ENCODE data around the gene CLIC5. TPM values are rescaled to one million over a fixed set of nuclear protein-coding genes. Genes with fewer than 3 reads are reported as not detected.

The CLIC5 gene
- total RNA-seq: 1 to 10 TPM in 8 of 9 donors, under 1 TPM in 1; 0.94 to 5.6 (median 2.0) TPM
- polyA plus RNA-seq: 1 to 10 TPM; 1.2 to 1.8 (median 1.3) TPM
- long read RNA-seq, donor 1: 0 reads
- long read RNA-seq, donor 2: 0 reads
- long read RNA-seq, donor 3: 0 reads
- long read RNA-seq, donor 4: 0 reads
- long read RNA-seq, donor 5: 0 reads
- long read RNA-seq, donor 6: 0 reads
- long read RNA-seq, donor 7: 0 reads
- long read RNA-seq, donor 8: 0 reads
- long read RNA-seq, donor 9: 0 reads
- long read RNA-seq, donor 10: 0 reads

GRCh38 chr6:46015119-46015968, at the start of gene CLIC5:
Gene CLIC5, minus strand, starts transcription at chr6:46015860. Its CDS starts 318 bp downstream, at chr6:46015542.
- H3K4me3 ChIP-seq: peak within 1 kb of the TSS in 2 of 4 donors; percentile 2 to 62
- WGBS, 4 donors: 1 to 2% (median 1%) methylated on average over 19 to 82 of the region's 82 CpGs
- H3K36me3 ChIP-seq (replicated peaks in 1 of 2): no peaks in the 10 kb centered on the region
- intact Hi-C loops (cut with DNase I): no loop called here
- TF ChIP-seq CTCF (IDR thresholded peaks at IDR 0.05) (no peak), POLR2A (IDR thresholded peaks at IDR 0.05) (no peak)
- peak in 6 of 7 donors; percentile 14 to 30 (median 23) for DNase-seq
- peak within 1 kb of the TSS in 1 of 5 donors; percentile 29 for H3K27ac ChIP-seq
- H3K9me3 ChIP-seq (replicated peaks in 1 of 3): no peaks in the 10 kb centered on the region
- peaks cover 9% of the 10 kb centered on the region for H3K27me3 ChIP-seq
- peaks cover 13 to 19% of the 10 kb centered on the region in 2 donors for H3K4me1 ChIP-seq (replicated peaks in 1 of 2)

GRCh38 chr6:46062991-46063390, 47.3 kb upstream of the CLIC5 start:
- Histone ChIP-seq H3K27me3 (no peaks in the 10 kb centered on the region), H3K4me1 (replicated peaks in 1 of 2) (no peaks in the 10 kb centered on the region), H3K27ac (peak overlapping the region in 1 of 5 donors; percentile 64), H3K4me3 (no peak overlapping the region), H3K9me3 (replicated peaks in 1 of 3) (no peaks in the 10 kb centered on the region), H3K36me3 (replicated peaks in 1 of 2) (no peaks in the 10 kb centered on the region)
- intact Hi-C loops (cut with DNase I): no loop called here
- DNase-seq: no peak
- TF ChIP-seq CTCF (IDR thresholded peaks at IDR 0.05) (no peak), POLR2A (IDR thresholded peaks at IDR 0.05) (no peak)

GRCh38 chr6:46062312-46062711, 46.7 kb upstream of the CLIC5 start:
- no peak for TF ChIP-seq CTCF (IDR thresholded peaks at IDR 0.05)
- TF ChIP-seq POLR2A (IDR thresholded peaks at IDR 0.05): no peak
- WGBS, 4 donors: 18 to 40% (median 31%) methylated on average over 2 of the region's 2 CpGs
- Histone ChIP-seq H3K27ac (peak overlapping the region in 2 of 5 donors; percentile 43 to 64), H3K27me3 (no peaks in the 10 kb centered on the region), H3K4me1 (replicated peaks in 1 of 2) (no peaks in the 10 kb centered on the region), H3K4me3 (no peak overlapping the region), H3K36me3 (replicated peaks in 1 of 2) (no peaks in the 10 kb centered on the region), H3K9me3 (replicated peaks in 1 of 3) (no peaks in the 10 kb centered on the region)
- DNase-seq: peak in 3 of 7 donors; percentile 8 to 52 (median 44)
- intact Hi-C loops (cut with DNase I): no loop called here

- TF ChIP-seq POLR2A (IDR thresholded peaks at IDR 0.05) (no peak), CTCF (IDR thresholded peaks at IDR 0.05) (no peak)
- Histone ChIP-seq H3K4me1 (replicated peaks in 1 of 2) (no peaks in the 10 kb centered on the region), H3K36me3 (replicated peaks in 1 of 2) (no peaks in the 10 kb centered on the region), H3K4me3 (no peak overlapping the region), H3K27me3 (no peaks in the 10 kb centered on the region), H3K27ac (peak overlapping the region in 2 of 5 donors; percentile 43 to 64), H3K9me3 (replicated peaks in 1 of 3) (no peaks in the 10 kb centered on the region)
- 13 to 63% (median 36%) methylated on average over 1 of the region's 1 CpG for WGBS, 4 donors
- intact Hi-C loops (cut with DNase I): no loop called here
- no peak for DNase-seq
Measured at GRCh38 chr6:46061497-46061896, 45.8 kb upstream of the CLIC5 start.

Data from adrenal gland (tissue), 19 donors.